WTC11 (cell line): ENCODE measurements around the gene WDR3. TPM values are rescaled to one million over a fixed set of nuclear protein-coding genes. Genes with fewer than 3 reads are reported as not detected.
A peak's percentile ranks its signal among the peaks of the same experiment; 100 is the strongest.

Source experiments
- ATAC-seq: fragments of 200-7000 bp; cut with Tn5 transposase; 2 replicates; pipeline ENCODE4 v1.10.0; 2021; ENCODE audit warnings: mild to moderate bottlenecking, moderate library complexity
- Bru-seq: library from RNA; stranded (reverse); fragments of 400-500 nt; gene quantifications from one replicate; lab custom pipeline; 2021; lab: Mats Ljungman, UMichigan
- CTCF ChIA-PET: fragments of 300-600 bp; sonication (Branson Sonifier 250); formaldehyde crosslinking; loops from one replicate; lab custom pipeline; 2021; ENCODE audit warnings: antibody characterized with exemption; lab: Charles Lee
- POLR2A ChIA-PET: fragments of 350-600 bp; sonication (Branson Sonifier 250); formaldehyde crosslinking; loops from one replicate; lab custom pipeline; 2021; ENCODE audit warnings: antibody characterized with exemption; lab: Charles Lee
- DNase-seq: peaks from one replicate; pipeline ENCODE4 v3.0.0; 2021; ENCODE audit warnings: low spot score
- H3K27ac Mint-ChIP-seq: 2 replicates; pipeline ENCODE4 v1.8.0; 2021; ENCODE audit warnings: mixed read lengths
- H3K27me3 Mint-ChIP-seq: 2 replicates; pipeline ENCODE4 v1.8.0; 2021; ENCODE audit warnings: low read depth, mild to moderate bottlenecking, moderate library complexity, mixed read lengths
- H3K36me3 Mint-ChIP-seq: 2 replicates; pipeline ENCODE4 v1.8.0; 2021; ENCODE audit warnings: mixed read lengths
- H3K4me1 Mint-ChIP-seq: 2 replicates; pipeline ENCODE4 v1.8.0; 2022; ENCODE audit warnings: mixed read lengths
- H3K4me3 Mint-ChIP-seq: 2 replicates; pipeline ENCODE4 v1.8.0; 2021; ENCODE audit warnings: mild to moderate bottlenecking, moderate library complexity, mixed read lengths
- H3K9me3 Mint-ChIP-seq: 2 replicates; pipeline ENCODE4 v1.8.0; 2021; ENCODE audit warnings: mixed read lengths
- ATF1 ChIP-seq: sonication (generic); formaldehyde crosslinking; IDR thresholded peaks from 2 replicates; pipeline ENCODE4 v1.8.1; 2023; ENCODE audit warnings: mild to moderate bottlenecking, moderate library complexity, missing genetic modification reagents
- E2F1 ChIP-seq: sonication (generic); formaldehyde crosslinking; IDR thresholded peaks from 2 replicates; pipeline ENCODE4 v1.8.0; 2022; ENCODE audit warnings: mild to moderate bottlenecking, missing genetic modification reagents
- E2F4 ChIP-seq: sonication (generic); formaldehyde crosslinking; IDR thresholded peaks from 2 replicates; pipeline ENCODE4 v1.8.1; 2022; ENCODE audit warnings: low read depth, mild to moderate bottlenecking, moderate library complexity, missing genetic modification reagents, borderline replicate concordance
- E2F5 ChIP-seq: sonication (generic); formaldehyde crosslinking; IDR thresholded peaks from 2 replicates; pipeline ENCODE4 v1.8.1; 2022; ENCODE audit warnings: mild to moderate bottlenecking, moderate library complexity, missing genetic modification reagents
- FOXJ3 ChIP-seq: sonication (generic); formaldehyde crosslinking; IDR thresholded peaks from 2 replicates; pipeline ENCODE4 v1.9.0; 2021; ENCODE audit warnings: missing genetic modification reagents, mild to moderate bottlenecking, borderline replicate concordance
- FOXP1 ChIP-seq: sonication (generic); formaldehyde crosslinking; IDR thresholded peaks from 2 replicates; pipeline ENCODE4 v1.8.0; 2022; ENCODE audit warnings: missing genetic modification reagents, mild to moderate bottlenecking, moderate library complexity, borderline replicate concordance
- GABPB1 ChIP-seq: sonication (generic); formaldehyde crosslinking; IDR thresholded peaks from 2 replicates; pipeline ENCODE4 v1.8.1; 2023; ENCODE audit warnings: mild to moderate bottlenecking, missing genetic modification reagents
- GRHL2 ChIP-seq: fragments of 250-450 bp; sonication (Bioruptor Pico); IDR thresholded peaks from 2 replicates; pipeline ENCODE4 v1.8.0; 2022; ENCODE audit warnings: mild to moderate bottlenecking, moderate library complexity; ENCODE audit not compliant: insufficient replicate concordance, severe bottlenecking
- HMGA2 ChIP-seq: fragments of 250-450 bp; sonication (Bioruptor Pico); IDR thresholded peaks from 2 replicates; pipeline ENCODE4 v1.4.0; 2021; ENCODE audit warnings: mild to moderate bottlenecking, moderate library complexity
- HMGXB4 ChIP-seq: sonication (generic); formaldehyde crosslinking; IDR thresholded peaks from 2 replicates; pipeline ENCODE4 v1.8.1; 2023; ENCODE audit warnings: mild to moderate bottlenecking, moderate library complexity, missing genetic modification reagents
- IRF1 ChIP-seq: sonication (generic); formaldehyde crosslinking; IDR thresholded peaks from 2 replicates; pipeline ENCODE4 v1.8.0; 2023; ENCODE audit warnings: missing genetic modification reagents
- IRF2 ChIP-seq: sonication (generic); formaldehyde crosslinking; IDR thresholded peaks from 2 replicates; pipeline ENCODE4 v1.8.0; 2022; ENCODE audit warnings: low read depth, missing genetic modification reagents, borderline replicate concordance
- NR1H2 ChIP-seq: sonication (generic); formaldehyde crosslinking; IDR thresholded peaks from 2 replicates; pipeline ENCODE4 v1.9.0; 2021; ENCODE audit warnings: mild to moderate bottlenecking, moderate library complexity, missing genetic modification reagents
- OVOL2 ChIP-seq: fragments of 250-450 bp; sonication (Bioruptor Pico); IDR thresholded peaks from 2 replicates; pipeline ENCODE4 v1.9.0; 2021; ENCODE audit warnings: mild to moderate bottlenecking, borderline replicate concordance
- PRRX2 ChIP-seq: fragments of 250-450 bp; sonication (Bioruptor Pico); IDR thresholded peaks from 2 replicates; pipeline ENCODE4 v1.8.0; 2021; ENCODE audit warnings: mild to moderate bottlenecking
- SMAD3 ChIP-seq: sonication (generic); formaldehyde crosslinking; IDR thresholded peaks from 2 replicates; pipeline ENCODE4 v1.8.0; 2022; ENCODE audit warnings: missing genetic modification reagents, mild to moderate bottlenecking, borderline replicate concordance
- SP1 ChIP-seq: sonication (generic); formaldehyde crosslinking; conservative IDR thresholded peaks from 2 replicates; pipeline ENCODE4 v1.8.1; 2022; ENCODE audit warnings: missing genetic modification reagents
- USF2 ChIP-seq: sonication (generic); formaldehyde crosslinking; IDR thresholded peaks from 2 replicates; pipeline ENCODE4 v1.8.1; 2023; ENCODE audit warnings: mild to moderate bottlenecking, missing genetic modification reagents, moderate library complexity
- ZBTB21 ChIP-seq: sonication (generic); formaldehyde crosslinking; IDR thresholded peaks from 2 replicates; pipeline ENCODE4 v1.8.1; 2023; ENCODE audit warnings: mild to moderate bottlenecking, missing genetic modification reagents, borderline replicate concordance
- ZMAT4 ChIP-seq: fragments of 250-450 bp; sonication (Bioruptor Pico); IDR thresholded peaks from 2 replicates; pipeline ENCODE4 v1.9.0; 2021; ENCODE audit warnings: mild to moderate bottlenecking
- ZNF138 ChIP-seq: sonication (generic); formaldehyde crosslinking; conservative IDR thresholded peaks from 2 replicates; pipeline ENCODE4 v1.8.1; 2022; ENCODE audit warnings: mild to moderate bottlenecking, moderate library complexity, missing genetic modification reagents
- ZNF232 ChIP-seq: sonication (generic); formaldehyde crosslinking; IDR thresholded peaks from 2 replicates; pipeline ENCODE4 v1.8.0; 2022; ENCODE audit warnings: mild to moderate bottlenecking, missing genetic modification reagents
- ZNF396 ChIP-seq: fragments of 250-450 bp; sonication (Bioruptor Pico); IDR thresholded peaks from 2 replicates; pipeline ENCODE4 v1.8.0; 2021; ENCODE audit warnings: mild to moderate bottlenecking, moderate library complexity, borderline replicate concordance
- ZNF512 ChIP-seq: sonication (generic); formaldehyde crosslinking; IDR thresholded peaks from 2 replicates; pipeline ENCODE4 v1.8.1; 2022; ENCODE audit warnings: missing genetic modification reagents, borderline replicate concordance
- ZNF671 ChIP-seq: fragments of 250-450 bp; sonication (Bioruptor Pico); IDR thresholded peaks from 2 replicates; pipeline ENCODE4 v1.8.0; 2021; ENCODE audit warnings: mild to moderate bottlenecking
- long read RNA-seq, 3 experiments: library from RNA in 1 of 3; library from capped mRNA in 1 of 3; library from polyadenylated mRNA in 1 of 3; unstranded in 2 of 3; stranded (forward) in 1 of 3; transcript quantifications; one replicate each; pipeline ENCODE4 v2.0.0, GENCODE V29; 2021
- total RNA-seq: library from RNA; stranded (reverse); gene quantifications from 3 replicates; pipeline ENCODE4 v1.2.3, GENCODE V29; 2021

Gene WDR3
- total RNA-seq: 38.8 to 50.0 TPM (median 42.9 TPM) in 3 replicates
- percentile 88 among the genes with signal in this experiment for Bru-seq, nascent RNA
- long read RNA-seq, experiment 1, full-length matches to known transcripts: 122 of 328 reads
- long read RNA-seq, experiment 1, partial matches to known transcripts: 65 of 328 reads
- long read RNA-seq, experiment 1, other reads (novel, unspliced or antisense): 141 of 328 reads
- long read RNA-seq, experiment 2, full-length matches to known transcripts: 9 of 67 reads
- long read RNA-seq, experiment 2, partial matches to known transcripts: 45 of 67 reads
- long read RNA-seq, experiment 2, other reads (novel, unspliced or antisense): 13 of 67 reads
- long read RNA-seq, experiment 3, full-length matches to known transcripts: 5 of 25 reads
- long read RNA-seq, experiment 3, partial matches to known transcripts: 10 of 25 reads
- long read RNA-seq, experiment 3, other reads (novel, unspliced or antisense): 10 of 25 reads

GRCh38 chr1:117929343-117930172, at the start of gene WDR3, which contains the start of gene GDAP2:
Gene WDR3, plus strand, starts transcription at chr1:117929739. Its CDS starts 3,581 bp downstream, at chr1:117933320.
Gene GDAP2, minus strand, starts transcription at chr1:117929621. Its CDS starts 9,264 bp downstream, at chr1:117920357.
- Mint-ChIP-seq H3K36me3 (peaks cover 7% of the 10 kb centered on the region), H3K27ac (peak within 1 kb of the TSS; percentile 77), H3K9me3 (no peaks in the 10 kb centered on the region), H3K4me3 (peak within 1 kb of the TSS; percentile 98), H3K4me1 (peaks cover 37% of the 10 kb centered on the region), H3K27me3 (no peaks in the 10 kb centered on the region)
- CTCF ChIA-PET: interaction anchor here (1.0 to 2.2 kb wide), 2 partner anchors 20 to 34 kb away, joined by 3 to 13 read pairs; no protein-coding TSS in a partner anchor
- POLR2A ChIA-PET: interaction anchor here (0.5 to 0.6 kb wide), 2 partner anchors 10 to 126 kb away, joined by 3 to 5 read pairs; no protein-coding TSS in a partner anchor
- ATAC-seq (peak; percentile 91), DNase-seq (peak; percentile 95)
- TF ChIP-seq ZNF671 (CRISPR knock-in tag) (no peak), IRF1 (CRISPR knock-in tag) (no peak), SMAD3 (CRISPR knock-in tag) (no peak), HMGA2 (CRISPR knock-in tag) (no peak), USF2 (CRISPR knock-in tag) (no peak), SP1 (CRISPR knock-in tag) (peak; percentile 91), ATF1 (CRISPR knock-in tag) (no peak), FOXJ3 (CRISPR knock-in tag) (no peak), ZNF138 (no peak), NR1H2 (CRISPR knock-in tag) (no peak), ZNF396 (CRISPR knock-in tag) (no peak), IRF2 (0 out of 2 replicates have a peak, but pooled peaks have one; percentile 58), GRHL2 (CRISPR knock-in tag) (no peak), PRRX2 (CRISPR knock-in tag) (no peak), E2F5 (CRISPR knock-in tag) (no peak; the same call in 1 of the 2 replicates), FOXP1 (CRISPR knock-in tag) (0 out of 2 replicates have a peak, but pooled peaks have one; percentile 59), E2F1 (no peak), ZBTB21 (CRISPR knock-in tag) (no peak), OVOL2 (CRISPR knock-in tag) (no peak), GABPB1 (no peak; the same call in 1 of the 2 replicates), ZMAT4 (no peak), E2F4 (no peak), ZNF512 (CRISPR knock-in tag) (no peak), HMGXB4 (CRISPR knock-in tag) (no peak), ZNF232 (CRISPR knock-in tag) (no peak)
